ENCODE measurements around the gene BLCAP. TPM values are rescaled to one million over a fixed set of nuclear protein-coding genes. Genes with fewer than 3 reads are reported as not detected.
A peak's percentile ranks its signal among the peaks of the same experiment; 100 is the strongest.
"Not testable (repeated sequence)": the region's sequence is repeated elsewhere in the genome, so short reads cannot be mapped to it uniquely, and the experiment has no call there.

The BLCAP gene, protein sequence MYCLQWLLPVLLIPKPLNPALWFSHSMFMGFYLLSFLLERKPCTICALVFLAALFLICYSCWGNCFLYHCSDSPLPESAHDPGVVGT
- 100 to 1,000 TPM in 1 of 2 donors, 10 to 100 TPM in 1; 98.9 to 104 TPM for total RNA-seq
- long read RNA-seq, transcript BLCAP-215 (2 exons, 2,017 nt): major isoform, 90 of 119 reads
- long read RNA-seq, partial matches to known transcripts: 0 of 119 reads
- long read RNA-seq, other reads (novel, unspliced or antisense): 29 of 119 reads

DNA sequence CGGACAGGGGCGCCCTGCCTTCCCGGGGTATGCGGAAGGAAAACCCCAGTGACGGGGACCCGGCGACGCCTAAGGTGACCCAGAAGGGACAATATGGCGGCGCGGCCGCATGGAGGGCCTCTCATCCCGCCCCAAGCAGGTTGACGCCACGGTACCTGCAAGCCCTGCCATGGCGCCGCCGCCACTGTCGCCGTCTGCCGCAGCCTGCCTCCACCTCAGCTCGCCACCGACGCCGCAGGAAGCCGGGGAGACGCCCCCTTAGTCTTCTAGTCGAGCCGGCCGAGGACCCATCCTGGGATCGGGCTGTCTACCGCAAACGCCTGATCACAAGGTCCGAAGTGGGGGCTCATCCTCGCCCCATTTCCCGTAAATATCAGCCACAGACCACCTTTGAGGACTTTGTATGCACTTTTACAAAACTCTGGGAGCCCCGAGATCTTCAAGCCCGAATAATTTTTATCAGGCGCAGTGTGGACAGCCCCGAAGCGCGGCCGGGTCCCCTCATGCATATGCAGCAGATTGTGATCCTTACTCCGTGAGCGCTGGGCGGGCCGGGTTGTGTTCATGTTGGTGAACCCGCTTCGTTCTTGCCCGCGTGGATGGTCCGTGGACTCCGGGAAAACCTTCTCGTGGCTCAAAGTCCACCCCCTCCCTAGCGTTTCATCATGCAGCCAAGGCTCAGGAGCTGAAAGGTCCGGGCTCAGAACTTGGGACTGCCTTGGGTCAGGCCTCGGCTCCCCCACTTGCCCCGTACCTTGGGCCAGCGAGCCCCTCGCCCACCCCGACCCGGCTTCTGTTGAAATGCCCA is at the start of gene BLCAP:
TSS of gene BLCAP (minus strand) at position 239 of the 808 bp plus-strand sequence. CDS start 8,702 bp downstream, outside the sequence.
- intact Hi-C loops (cut with DNase I, micrococcal nuclease): loop anchor here in 1 of 2 donors (10.0 kb wide), 1 partner anchor 133 kb away; no protein-coding TSS in a partner anchor
- DNase-seq: peak; percentile 94 to 95

DNA sequence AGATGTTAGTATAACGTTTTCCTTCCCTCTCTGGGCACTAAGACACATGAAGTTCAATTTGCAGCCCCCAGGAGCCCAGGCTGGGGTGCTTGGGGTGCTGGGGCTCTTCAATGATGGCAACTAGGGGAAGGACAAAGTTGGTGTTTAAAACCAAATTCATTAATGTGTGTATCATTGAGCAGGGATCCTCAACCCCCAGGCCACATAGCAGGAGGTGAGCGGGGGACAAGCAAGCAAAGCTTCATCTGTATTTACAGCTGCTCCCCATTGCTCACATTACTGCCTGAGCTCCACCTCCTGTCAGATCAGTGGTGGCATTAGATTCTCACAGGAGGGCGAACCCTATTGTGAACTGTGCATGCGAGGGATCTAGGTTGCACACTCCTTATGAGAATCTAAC is 49.8 kb upstream of the BLCAP start:
- not testable (repeated sequence) for ATAC-seq, DNase-seq
- intact Hi-C loops (cut with DNase I, micrococcal nuclease): loop anchor here in 1 of 2 donors (5.0 kb wide), 1 partner anchor 410 kb away; no protein-coding TSS in a partner anchor

More for the DNA sequence above, at the start of gene BLCAP:
- peak; percentile 82 for ATAC-seq

DNA sequence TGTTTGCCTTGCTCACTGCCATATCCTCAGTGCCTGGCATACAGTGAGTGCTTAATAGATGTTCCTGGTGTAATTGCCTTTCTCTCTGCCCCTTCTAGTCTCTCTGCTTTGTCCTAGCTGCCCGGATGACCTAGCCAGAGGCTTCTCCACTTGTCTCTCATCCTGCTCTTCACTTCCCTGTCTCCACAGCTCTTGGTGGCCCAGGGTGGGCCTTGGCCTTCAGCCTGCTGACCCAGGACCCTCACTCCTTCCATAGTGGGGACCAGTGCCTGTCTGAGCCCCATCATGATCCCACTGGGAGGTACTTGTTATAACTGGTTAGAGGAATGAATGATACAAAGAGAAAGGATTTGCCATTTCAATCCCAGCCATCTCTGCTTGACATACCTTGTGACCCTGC is 49.2 kb upstream of the BLCAP start:
- intact Hi-C loops (cut with DNase I, micrococcal nuclease): loop anchor here in 1 of 2 donors (5.0 kb wide), 1 partner anchor 410 kb away; no protein-coding TSS in a partner anchor
- DNase-seq: no peak
- no peak for ATAC-seq

DNA sequence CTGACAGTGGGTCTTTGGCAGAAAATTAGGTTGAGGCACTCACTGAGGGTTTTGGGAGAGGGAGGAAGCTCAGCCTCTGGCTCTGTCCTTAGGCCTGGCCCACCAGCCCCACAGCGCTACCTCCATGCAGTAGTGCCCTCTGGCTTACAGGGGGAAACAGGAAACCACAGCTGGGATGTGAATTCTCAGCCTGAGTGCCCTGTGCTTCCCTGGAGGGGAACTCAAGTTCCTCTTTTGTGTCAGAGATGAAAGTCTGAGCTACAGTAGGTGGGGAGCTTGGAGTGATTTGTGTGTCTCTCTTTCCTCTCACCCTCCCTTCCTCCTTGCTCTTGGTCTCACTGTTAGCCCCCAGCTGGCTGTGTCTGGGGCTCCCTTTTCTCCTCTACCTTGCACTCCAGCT is 48.2 kb upstream of the BLCAP start:
- intact Hi-C loops (cut with DNase I, micrococcal nuclease): loop anchor here in 1 of 2 donors (5.0 kb wide), 1 partner anchor 411 kb away; no protein-coding TSS in a partner anchor
- ATAC-seq (no peak), DNase-seq (no peak)

DNA sequence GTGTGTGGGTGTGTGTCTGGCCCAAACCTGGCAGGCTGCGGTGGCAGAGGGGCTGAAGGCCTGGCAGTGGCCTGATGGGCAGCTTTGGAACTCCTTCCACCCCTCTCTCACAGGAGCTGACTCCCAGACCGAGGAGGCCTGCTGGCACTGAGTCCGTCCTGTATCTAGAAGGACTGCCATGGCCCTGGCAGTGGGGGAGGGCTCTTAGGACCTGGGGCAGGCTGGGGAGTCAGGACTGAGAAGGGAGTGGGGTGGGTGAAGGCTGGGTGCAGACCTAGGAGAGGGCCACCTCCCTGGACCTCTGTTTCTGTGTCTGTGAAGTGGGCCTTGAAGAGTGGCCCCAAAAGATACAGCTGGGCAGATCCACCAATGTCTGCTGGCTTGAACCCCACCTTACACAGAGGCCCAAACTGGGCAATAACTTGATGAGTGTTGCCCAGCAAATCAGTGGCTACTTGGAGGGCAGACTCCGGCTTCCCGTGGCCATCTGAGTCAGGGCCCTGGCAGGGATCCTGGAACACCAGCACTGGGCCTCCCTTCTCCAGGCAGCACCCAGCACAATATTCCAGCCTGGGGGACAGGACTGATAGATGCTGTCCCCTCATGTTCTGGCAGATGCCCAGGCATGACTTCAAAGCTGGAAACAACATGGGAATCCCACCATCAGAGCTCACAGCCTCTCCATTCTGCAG is 46.7 kb upstream of the BLCAP start:
- DNase-seq (no peak), ATAC-seq (no peak)

DNA sequence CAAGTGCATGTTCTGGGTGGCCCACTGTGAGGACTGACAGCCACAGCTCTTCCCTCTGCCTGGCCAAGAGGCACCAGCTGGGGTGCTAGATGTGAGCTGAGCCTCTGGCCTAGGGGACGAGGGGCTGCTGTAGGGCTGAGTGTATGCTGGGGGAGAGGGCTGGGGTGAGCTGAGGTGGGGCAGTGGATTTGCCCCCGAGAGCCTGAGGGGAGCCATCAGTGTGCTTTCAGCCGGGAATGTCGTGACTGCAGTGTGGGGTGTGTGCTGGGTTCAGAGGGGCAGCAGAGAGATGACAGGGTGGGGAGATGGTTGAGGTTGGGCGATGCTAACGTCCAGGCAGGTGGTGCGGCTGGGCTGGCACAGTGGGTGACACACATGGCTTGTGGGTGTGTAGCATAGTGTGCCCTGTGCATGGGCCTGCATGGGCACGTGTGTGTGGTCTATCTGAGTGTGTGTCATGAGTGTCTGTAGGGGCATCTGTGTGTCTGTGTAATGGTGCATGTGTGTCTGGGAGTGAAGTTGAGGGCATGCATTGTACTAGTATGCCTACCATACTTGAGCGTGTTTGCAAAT is 46.0 kb upstream of the BLCAP start:
- intact Hi-C loops (cut with DNase I, micrococcal nuclease): no loop called here
- DNase-seq (no peak), ATAC-seq (no peak)

More for the DNA sequence above, 46.7 kb upstream of the BLCAP start:
- intact Hi-C loops (cut with DNase I, micrococcal nuclease): no loop called here

DNA sequence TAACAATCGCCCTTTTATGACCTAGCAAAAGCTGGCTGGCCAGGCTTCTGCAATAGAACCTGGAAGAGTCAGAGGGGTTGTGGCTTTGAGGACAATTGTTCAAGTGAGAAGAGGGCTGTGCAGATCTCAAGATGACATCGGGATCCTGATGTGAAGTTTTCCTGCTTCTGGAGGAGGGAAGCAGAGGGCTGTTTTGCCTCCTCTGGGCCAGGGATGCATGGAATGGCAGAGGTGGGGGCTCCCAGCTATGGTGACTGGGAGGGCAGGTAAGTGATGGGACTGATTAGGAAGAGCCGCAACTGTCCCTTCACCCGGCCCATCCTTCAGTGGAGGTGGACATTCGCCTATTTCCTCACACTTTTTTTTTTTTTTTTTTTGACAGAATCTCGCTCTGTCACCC is 43.4 kb upstream of the BLCAP start:
- no peak for ATAC-seq
- no peak for DNase-seq
- intact Hi-C loops (cut with DNase I, micrococcal nuclease): no loop called here

DNA sequence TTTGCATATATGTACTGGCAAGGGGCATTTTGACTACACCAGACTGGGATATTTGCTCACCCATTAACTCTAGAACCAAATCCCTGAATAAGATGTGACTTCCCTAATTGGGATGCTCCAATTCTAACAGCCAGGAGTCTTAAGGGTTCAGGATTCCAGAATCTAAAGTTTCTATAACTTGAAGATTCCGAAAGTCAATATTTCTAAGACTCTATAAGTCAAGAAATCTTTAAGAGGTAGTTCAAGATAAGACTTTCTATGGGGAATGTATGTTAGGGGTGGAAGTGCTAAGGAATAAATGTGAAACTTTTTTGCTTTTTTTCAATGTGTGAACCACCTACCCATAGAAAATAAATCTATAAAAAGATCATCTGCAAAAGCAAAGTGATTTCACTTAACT is 42.7 kb upstream of the BLCAP start:
- ATAC-seq: no peak
- DNase-seq: no peak
- intact Hi-C loops (cut with DNase I, micrococcal nuclease): no loop called here

DNA sequence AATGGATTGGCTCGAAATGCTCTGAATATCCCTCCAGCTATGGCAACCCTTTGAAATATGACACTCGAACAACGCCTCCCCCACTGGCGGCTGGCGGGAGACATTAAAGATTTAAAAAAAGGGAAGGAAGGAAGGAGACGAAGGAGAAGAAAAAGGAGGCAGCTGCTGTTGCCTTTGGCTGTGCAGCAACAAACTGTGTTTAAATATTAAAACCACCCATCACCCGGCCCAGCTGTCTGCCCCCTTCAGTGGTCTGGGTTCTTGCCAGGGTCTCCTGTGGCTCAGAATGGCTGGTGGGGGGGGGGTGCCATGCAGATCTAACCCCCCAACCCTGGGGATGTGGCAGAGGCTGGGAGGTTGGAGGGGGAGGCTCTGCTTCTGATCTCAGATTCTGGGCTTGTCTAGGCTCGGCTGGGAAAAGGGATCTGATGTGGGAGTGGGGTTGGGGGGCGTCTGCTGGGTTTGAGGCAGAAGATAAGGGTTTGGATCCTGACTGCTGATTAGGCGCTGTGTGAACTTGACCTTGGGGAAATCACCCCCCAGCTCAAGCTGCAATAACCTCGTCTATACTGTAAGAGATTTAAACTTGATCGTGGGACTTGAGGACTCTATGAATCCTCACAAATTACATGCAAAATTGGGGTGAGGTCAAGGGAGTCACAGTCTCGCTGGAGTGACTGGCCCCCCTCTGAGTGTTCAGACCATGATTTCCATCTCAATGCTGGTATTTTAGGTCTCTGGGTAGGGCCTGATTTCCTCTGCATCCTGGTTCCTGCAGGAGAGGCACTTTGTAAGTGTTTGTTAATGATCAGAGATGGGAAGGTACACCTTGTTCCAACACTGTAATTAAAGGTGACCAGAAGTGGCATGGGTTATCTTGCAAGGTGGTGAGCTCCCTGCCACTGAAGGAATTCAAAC is 40.3 kb upstream of the BLCAP start:
- no peak for ATAC-seq
- intact Hi-C loops (cut with DNase I, micrococcal nuclease): loop anchor here in 1 of 2 donors (5.0 kb wide), 1 partner anchor 424 kb away; no protein-coding TSS in a partner anchor
- no peak for DNase-seq

DNA sequence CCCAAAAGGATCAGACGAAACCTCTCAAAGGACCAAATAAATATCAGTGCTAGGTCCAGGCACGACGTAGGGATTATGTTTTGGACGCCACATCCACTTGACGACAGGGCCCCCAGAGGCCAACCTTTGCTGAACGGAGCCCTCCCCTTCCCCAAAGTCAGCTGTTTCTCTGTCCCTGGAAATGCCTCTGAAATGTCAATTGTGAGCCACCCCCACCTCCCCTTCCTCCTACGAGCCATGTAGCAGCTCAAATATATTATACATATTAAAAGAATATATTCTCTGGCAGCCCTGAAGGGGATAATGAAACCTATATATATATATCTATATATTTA is 39.6 kb upstream of the BLCAP start:
- DNase-seq (no peak), ATAC-seq (no peak)
- intact Hi-C loops (cut with DNase I, micrococcal nuclease): loop anchor here in 1 of 2 donors (5.0 kb wide), 1 partner anchor 425 kb away; no protein-coding TSS in a partner anchor

DNA sequence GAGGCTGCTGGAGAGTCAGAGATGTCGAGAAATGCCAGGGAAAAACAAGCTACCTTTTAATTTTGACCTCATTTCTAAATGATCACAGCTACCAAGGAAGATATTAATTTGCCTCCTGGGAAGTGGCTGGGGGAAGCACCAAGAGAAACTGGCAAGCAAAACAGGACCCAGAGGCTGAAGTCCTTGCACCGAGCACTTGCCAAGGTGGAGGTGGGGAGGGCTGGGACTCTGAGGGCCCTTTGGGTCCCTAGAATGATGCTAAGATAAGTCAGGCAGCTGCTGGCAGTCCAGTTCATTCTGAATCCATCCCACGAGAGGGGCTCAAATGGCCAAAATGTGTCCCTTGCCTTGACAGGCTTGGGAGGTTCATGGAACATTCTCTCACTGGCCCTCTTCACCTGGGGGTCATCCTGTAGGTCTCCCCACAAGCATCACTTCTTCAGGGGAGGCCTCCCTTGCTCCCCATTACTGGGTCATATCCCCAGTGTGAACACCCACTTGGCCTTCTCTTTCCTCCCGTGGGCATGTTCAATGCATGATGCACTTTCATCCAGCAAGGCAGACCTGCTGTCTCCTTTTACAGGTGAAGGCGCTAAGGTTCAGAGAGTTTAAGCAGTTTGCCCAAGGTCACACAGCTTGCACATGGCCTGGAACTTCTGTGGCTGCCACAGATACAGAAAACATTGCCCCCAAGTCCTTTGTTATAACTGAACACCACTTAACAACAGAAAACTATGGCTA is 39.1 kb upstream of the BLCAP start:
- ATAC-seq (no peak), DNase-seq (no peak)
- intact Hi-C loops (cut with DNase I, micrococcal nuclease): loop anchor here in 1 of 2 donors (5.0 kb wide), 1 partner anchor 426 kb away; no protein-coding TSS in a partner anchor

DNA sequence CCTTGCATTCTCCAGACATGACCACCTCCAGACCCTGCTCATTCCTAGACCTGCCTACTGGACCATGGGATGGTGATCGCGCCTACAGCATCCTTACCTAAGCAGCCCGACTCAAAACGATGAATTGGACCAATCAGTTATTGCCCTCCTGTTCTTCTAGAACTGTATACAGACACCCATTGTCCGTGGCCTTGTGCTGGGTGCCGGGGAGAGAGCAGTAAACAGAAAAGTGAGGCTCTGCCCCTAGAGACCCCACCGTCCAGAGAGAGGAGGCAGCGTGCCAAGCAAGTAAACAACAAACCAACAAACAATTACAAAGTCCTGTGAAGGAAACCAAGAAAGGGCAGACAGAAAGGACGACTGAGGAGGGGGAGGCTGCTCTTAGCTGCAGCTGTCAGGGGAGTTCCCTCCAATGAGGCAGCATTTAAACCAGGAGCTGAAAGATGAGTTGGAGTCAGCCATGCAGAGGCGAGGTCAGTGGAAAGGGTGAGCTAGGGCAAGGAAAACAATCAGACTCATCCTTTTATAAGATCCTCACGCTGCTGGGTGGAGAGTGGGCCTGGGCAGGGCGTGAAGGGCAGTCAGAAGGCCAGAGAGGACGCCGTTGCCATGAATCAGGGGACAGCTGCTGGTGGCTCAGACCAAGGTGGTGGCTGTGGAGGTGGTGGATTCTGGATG is 37.6 kb upstream of the BLCAP start:
- ATAC-seq (no peak), DNase-seq (no peak)
- intact Hi-C loops (cut with DNase I, micrococcal nuclease): loop anchor here in 1 of 2 donors (5.0 kb wide), 1 partner anchor 427 kb away; no protein-coding TSS in a partner anchor

DNA sequence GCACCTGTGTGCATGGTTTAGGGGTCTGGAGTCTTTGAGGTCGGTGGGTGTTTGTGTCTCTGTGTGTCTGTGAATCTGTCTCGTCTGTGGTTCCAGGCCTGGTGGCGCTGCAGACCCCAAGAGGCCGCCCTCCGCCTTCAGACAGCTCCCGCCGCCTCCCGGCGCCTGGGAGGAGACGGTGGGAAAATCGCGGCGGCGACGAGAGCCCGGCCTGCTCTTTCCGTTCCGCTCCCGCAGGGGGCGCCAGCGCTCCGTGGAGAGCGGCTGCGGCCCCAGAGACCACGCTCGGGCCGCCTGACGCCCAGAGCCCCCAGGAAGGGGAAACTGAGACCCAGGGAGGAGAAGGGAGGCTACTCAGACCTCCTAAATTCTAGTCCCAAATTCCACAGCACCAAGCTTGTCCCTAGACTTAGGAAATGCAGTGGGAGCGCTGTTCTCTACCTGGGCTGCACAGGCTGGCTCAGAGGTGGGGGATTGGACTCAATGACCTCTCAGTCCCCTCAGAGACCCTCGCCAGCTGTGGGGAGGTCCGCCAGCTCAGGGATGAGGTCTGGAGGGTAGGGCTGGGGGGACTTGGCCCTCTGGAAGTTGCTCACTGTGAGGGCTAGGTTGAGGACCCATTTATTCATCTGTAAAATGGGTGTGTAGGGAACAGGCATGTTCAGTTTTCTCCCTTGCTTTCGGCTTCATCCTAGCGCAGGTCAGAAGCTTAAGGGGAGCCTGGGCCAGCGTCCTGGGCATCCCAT is 36.9 kb upstream of the BLCAP start:
- intact Hi-C loops (cut with DNase I, micrococcal nuclease): loop anchor here in 1 of 2 donors (5.0 kb wide), 1 partner anchor 428 kb away; no protein-coding TSS in a partner anchor
- ATAC-seq (peak; percentile 76), DNase-seq (peak in 1 of 2 donors; percentile 51)

DNA sequence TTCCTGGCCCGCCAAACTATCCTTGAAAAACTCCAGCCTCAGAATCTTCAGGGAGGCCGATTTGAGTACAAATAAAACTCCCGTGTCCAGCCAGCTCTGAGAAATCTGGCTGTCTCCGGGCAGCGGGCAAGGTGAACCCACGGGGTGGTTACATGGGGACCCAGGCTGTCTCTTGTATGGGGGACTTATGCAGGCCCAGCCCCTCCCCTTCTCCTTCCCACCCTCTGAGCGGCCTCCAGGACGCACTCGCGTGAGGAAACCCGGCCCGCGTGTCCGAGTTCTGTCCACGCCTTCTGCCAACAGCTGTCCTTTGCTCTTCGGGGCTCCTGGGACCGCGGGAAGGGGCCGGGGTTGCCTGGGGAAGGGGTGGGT is 36.3 kb upstream of the BLCAP start:
- DNase-seq (no peak), ATAC-seq (no peak)
- intact Hi-C loops (cut with DNase I, micrococcal nuclease): no loop called here

DNA sequence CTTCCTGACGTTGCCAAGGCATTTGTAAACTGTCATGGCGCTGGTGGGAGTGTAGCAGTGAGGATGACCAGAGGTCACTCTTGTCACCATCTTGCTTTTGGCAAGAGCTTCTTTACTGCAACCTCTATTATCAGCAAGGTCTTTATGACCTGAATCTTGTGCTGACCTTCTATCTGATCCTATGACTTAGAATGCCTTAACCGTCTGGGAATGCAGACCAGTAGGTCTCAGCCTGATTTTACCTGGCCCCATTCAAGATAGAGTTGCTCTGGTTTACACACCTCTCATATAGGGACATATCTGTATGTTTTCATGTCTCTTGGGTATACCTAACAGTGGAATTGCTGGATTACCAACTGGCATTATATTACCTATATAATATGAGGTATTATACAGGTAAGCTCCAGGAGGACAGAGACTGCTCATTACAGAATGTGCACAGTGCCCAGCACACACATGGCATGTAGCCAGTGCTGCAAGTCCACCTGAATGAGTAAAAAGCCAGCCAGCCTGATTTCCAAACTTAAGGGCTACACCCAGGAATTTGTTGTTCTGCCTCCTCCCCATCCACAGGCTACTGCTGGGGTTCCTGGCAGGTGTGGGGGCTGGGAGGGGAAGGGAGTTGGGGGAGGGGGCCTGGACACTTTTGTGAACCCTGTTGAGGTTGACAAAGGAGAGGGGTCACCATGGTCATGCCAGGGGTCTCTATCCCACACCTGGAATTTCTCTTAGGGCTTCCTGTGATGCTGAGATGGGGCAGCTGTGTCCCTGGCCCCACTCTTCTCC is 35.2 kb upstream of the BLCAP start:
- intact Hi-C loops (cut with DNase I, micrococcal nuclease): no loop called here
- no peak for ATAC-seq
- no peak for DNase-seq

All from left colon (tissue), 2 donors.